A673 (cell line): Measurements from ENCODE around the gene SMG7. TPM values are rescaled to one million over a fixed set of nuclear protein-coding genes. Genes with fewer than 3 reads are reported as not detected.

Source experiments
- BruUV-seq: library from RNA; stranded (reverse); fragments of 400-500 nt; replicated peaks from 2 replicates; lab custom pipeline; 2021; lab: Mats Ljungman, UMichigan
- CTCF ChIA-PET: fragments of 300-600 bp; sonication (Branson Sonifier 250); formaldehyde crosslinking; loops from one replicate; lab custom pipeline; 2022; ENCODE audit warnings: antibody characterized with exemption; lab: Charles Lee
- POLR2A ChIA-PET: fragments of 300-600 bp; sonication (Branson Sonifier 250); formaldehyde crosslinking; loops from one replicate; lab custom pipeline; 2022; ENCODE audit warnings: antibody characterized with exemption; ENCODE audit not compliant: low non-redundant PET; lab: Charles Lee
- DNase-seq: peaks from one replicate; pipeline ENCODE4 v3.0.0-alpha.2; 2015; ENCODE audit warnings: low spot score
- H3K27ac ChIP-seq: fragments of 200-600 bp; sonication (generic); 2 replicates; pipeline ENCODE4 v1.5.1; 2016; ENCODE audit warnings: mixed run types, low read depth, mild to moderate bottlenecking, mixed read lengths, antibody characterized with exemption, low read length; ENCODE audit not compliant: poor library complexity, severe bottlenecking
- H3K27me3 ChIP-seq: fragments of 200-600 bp; sonication (generic); replicated peaks from 2 replicates; pipeline ENCODE4 v1.6.1; 2017; ENCODE audit warnings: mixed run types, low read depth, mild to moderate bottlenecking, mixed read lengths, antibody characterized with exemption, low read length; ENCODE audit not compliant: insufficient read depth, poor library complexity
- H3K36me3 ChIP-seq: fragments of 200-600 bp; sonication (generic); 2 replicates; pipeline ENCODE4 v1.6.1; 2016; ENCODE audit warnings: mixed run types, mild to moderate bottlenecking, mixed read lengths, antibody characterized with exemption, low read length; ENCODE audit not compliant: insufficient read depth, poor library complexity, severe bottlenecking
- H3K4me1 ChIP-seq: fragments of 200-600 bp; sonication (generic); 2 replicates; pipeline ENCODE4 v1.6.1; 2017; ENCODE audit warnings: mixed run types, mild to moderate bottlenecking, mixed read lengths, antibody characterized with exemption, low read length; ENCODE audit not compliant: insufficient read depth, poor library complexity, severe bottlenecking
- H3K4me3 ChIP-seq: fragments of 200-600 bp; sonication (generic); 2 replicates; pipeline ENCODE4 v1.5.1; 2016; ENCODE audit warnings: low read depth, mixed run types, mild to moderate bottlenecking, mixed read lengths, low read length; ENCODE audit not compliant: poor library complexity, severe bottlenecking
- H3K9me3 ChIP-seq: fragments of 200-600 bp; sonication (generic); 2 replicates; pipeline ENCODE4 v1.6.1; 2016; ENCODE audit warnings: mixed run types, low read depth, mild to moderate bottlenecking, mixed read lengths, antibody characterized with exemption, low read length; ENCODE audit not compliant: poor library complexity, severe bottlenecking
- CTCF ChIP-seq: fragments of 300-800, 200-600 bp; sonication (generic); conservative IDR thresholded peaks from 2 replicates; pipeline ENCODE4 v1.5.1; 2017; ENCODE audit warnings: low read depth, mild to moderate bottlenecking, antibody characterized with exemption, low read length, moderate library complexity, mixed read lengths
- EZH2 ChIP-seq: fragments of 200-600 bp; sonication (generic); IDR thresholded peaks from 2 replicates; pipeline ENCODE4 v1.6.1; 2017; ENCODE audit warnings: borderline replicate concordance, low read depth, mild to moderate bottlenecking, mixed read lengths, antibody characterized with exemption, low read length; ENCODE audit not compliant: poor library complexity, severe bottlenecking
- intact Hi-C: fragments of 100-400 bp; cut with micrococcal nuclease; formaldehyde crosslinking; loops from one replicate; pipeline ENCODE4 v1.10.0; 2022; ENCODE audit not compliant: unreplicated experiment
- total RNA-seq: library from RNA; stranded (reverse); gene quantifications from 2 replicates; pipeline ENCODE4 v1.2.3, GENCODE V29; 2021

The SMG7 gene
- total RNA-seq, 1 experiment from 2014 or later, result 90.7 TPM

DNA sequence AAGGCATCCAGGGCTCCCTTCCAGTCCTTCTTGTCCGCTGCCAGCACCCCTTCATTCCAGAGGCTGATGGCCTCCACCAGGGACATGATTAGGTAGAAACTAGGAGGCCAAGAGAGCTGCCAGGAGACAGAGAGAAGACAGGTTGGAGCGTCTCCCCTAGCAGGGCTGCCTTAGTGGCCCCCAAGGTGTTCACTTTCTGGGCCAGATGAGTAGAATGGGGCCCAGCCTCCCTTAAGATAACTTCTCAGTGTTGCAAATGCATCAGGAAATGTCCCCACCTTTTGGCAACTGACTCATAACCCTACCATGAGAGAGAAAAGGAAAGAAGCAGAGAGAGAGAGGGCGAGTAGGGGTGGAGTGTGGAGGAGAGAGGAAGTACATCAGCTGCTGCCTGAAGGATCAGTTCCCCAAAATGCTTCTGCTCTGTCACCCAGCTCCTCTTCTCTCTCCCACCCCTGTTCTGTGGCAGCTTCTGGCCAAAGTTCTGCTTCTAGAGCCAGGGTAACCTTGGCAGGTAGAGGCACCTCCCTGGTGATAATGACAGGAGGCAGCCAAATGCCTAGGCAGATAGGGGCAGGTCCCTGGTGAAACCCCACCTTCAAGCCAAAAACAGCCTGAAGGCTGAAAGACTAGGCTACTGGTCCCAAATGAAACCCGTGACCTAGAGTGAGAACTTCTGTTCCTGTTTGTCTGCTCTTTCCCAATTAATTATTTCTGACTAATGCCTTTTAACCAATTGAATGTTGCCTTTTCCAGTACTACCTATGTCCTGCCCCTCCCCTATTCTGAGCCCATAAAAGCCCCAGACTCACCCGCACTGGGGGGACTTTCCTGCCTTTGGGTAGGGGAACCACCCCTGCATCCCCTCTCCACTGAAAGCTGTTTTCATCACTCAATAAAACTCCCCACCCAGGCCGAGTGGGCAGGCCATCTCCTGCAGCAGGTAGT lies 118.2 kb downstream of the SMG7 start, which contains the start of gene NCF2:
Gene NCF2 (minus strand): TSS at position 216 of the 948 bp plus-strand sequence. CDS start 130 bp downstream, at position 86.
- no peak for DNase-seq
- TF ChIP-seq EZH2 (no peak), CTCF (no peak)
- CTCF ChIA-PET, result no interaction called here
- Histone ChIP-seq H3K4me1 (no peaks in the 10 kb centered on the region), H3K9me3 (no peaks in the 10 kb centered on the region), H3K4me3 (no peak within 1 kb of the TSS), H3K36me3 (no peaks in the 10 kb centered on the region), H3K27ac (no peak within 1 kb of the TSS), H3K27me3 (no peaks in the 10 kb centered on the region)
- intact Hi-C loops, result no loop called here
- POLR2A ChIA-PET, result no interaction called here
- no TSS peak for BruUV-seq

GRCh38 chr1:183592733-183593132 lies 120.4 kb downstream of the SMG7 start:
- ChIA-PET CTCF (no interaction called here), POLR2A (no interaction called here)
- H3K4me1 ChIP-seq, result no peaks in the 10 kb centered on the region
- H3K27me3 ChIP-seq, result no peaks in the 10 kb centered on the region
- no peaks in the 10 kb centered on the region for H3K9me3 ChIP-seq
- BruUV-seq, result no TSS peak
- intact Hi-C loops, result no loop called here
- H3K27ac ChIP-seq, result no peak overlapping the region
- no peak overlapping the region for H3K4me3 ChIP-seq
- TF ChIP-seq EZH2 (no peak), CTCF (no peak)
- H3K36me3 ChIP-seq, result no peaks in the 10 kb centered on the region
- DNase-seq, result no peak

GRCh38 chr1:183593356-183593755 lies 121.1 kb downstream of the SMG7 start:
- Histone ChIP-seq H3K4me1 (no peaks in the 10 kb centered on the region), H3K27ac (no peak overlapping the region), H3K9me3 (no peaks in the 10 kb centered on the region), H3K4me3 (no peak overlapping the region), H3K36me3 (no peaks in the 10 kb centered on the region), H3K27me3 (no peaks in the 10 kb centered on the region)
- no TSS peak for BruUV-seq
- intact Hi-C loops, result no loop called here
- ChIA-PET CTCF (no interaction called here), POLR2A (no interaction called here)
- no peak for DNase-seq
- TF ChIP-seq EZH2, result no peak
- no peak for TF ChIP-seq CTCF
